Measurements from ENCODE around the gene STK38L. TPM values are rescaled to one million over a fixed set of nuclear protein-coding genes. Genes with fewer than 3 reads are reported as not detected.

STK38L gene
- total and polyA plus RNA-seq, 10 of the 15 experiments (the other 5 are each of a cell fraction or from before 2014, with no cell fraction given), result 43.0 to 154 (median 115) TPM

DNA sequence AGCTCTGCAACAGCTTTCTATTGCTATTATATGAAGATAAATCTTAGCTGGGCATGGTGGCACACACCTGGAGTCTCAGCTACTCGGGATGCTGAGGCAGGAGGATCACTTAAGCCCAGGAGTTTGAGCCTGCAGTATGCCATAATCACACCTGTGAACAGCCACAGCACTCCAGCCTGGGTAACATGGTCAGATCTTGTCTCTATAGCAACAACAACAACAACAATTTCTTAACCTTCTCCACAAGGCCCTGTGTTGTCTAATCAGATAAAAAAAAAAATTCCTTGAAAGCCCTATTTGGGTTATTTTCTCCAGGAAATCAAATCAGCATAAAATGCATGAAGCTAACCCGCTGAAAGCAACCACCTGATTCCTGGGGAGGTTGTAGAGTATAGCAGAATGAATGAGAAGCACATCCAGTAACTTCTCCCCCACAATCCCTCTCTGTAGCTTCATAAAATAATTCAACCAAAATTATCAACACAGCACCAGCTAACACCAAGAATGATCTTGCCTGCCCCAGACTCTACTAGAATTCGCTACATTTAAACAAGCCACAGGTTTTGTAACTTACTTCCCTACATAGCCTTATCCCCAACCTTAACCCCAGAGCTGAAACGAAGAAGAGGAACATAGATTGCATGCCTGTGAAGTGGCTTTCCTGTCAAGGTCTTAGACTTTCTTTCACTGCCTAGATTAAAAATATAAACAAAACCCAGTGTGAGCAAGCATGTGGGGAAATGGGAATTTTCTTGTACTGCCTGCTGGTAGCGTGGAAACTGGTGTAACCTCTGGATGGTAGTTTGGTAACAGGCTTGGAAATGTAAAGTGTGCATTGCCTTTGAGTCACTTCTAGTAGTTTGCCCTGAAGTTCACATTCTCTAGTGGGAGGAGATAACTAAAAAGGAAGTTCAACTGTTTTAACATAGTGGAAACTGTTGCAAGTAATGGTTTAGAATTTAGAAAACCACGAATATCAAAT is 6.0 kb upstream of the STK38L start (continued):
- TF ChIP-seq, protein P1, sequence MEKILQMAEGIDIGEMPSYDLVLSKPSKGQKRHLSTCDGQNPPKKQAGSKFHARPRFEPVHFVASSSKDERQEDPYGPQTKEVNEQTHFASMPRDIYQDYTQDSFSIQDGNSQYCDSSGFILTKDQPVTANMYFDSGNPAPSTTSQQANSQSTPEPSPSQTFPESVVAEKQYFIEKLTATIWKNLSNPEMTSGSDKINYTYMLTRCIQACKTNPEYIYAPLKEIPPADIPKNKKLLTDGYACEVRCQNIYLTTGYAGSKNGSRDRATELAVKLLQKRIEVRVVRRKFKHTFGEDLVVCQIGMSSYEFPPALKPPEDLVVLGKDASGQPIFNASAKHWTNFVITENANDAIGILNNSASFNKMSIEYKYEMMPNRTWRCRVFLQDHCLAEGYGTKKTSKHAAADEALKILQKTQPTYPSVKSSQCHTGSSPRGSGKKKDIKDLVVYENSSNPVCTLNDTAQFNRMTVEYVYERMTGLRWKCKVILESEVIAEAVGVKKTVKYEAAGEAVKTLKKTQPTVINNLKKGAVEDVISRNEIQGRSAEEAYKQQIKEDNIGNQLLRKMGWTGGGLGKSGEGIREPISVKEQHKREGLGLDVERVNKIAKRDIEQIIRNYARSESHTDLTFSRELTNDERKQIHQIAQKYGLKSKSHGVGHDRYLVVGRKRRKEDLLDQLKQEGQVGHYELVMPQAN (conservative IDR thresholded peaks at IDR 0.05), result 0 out of 2 replicates have a peak, but pooled peaks have one; percentile 8
- no peak for TF ChIP-seq GATAD2B (conservative IDR thresholded peaks at IDR 0.05; ENCODE audit: low read depth)
- TF ChIP-seq NRF1 (conservative IDR thresholded peaks at IDR 0.05; ENCODE audit: low read depth, low read length), result no peak
- peak; percentile 12; the same call in 1 of the 2 replicates for TF ChIP-seq TCF7 (IDR thresholded peaks at IDR 0.05; ENCODE audit: borderline replicate concordance)

DNA sequence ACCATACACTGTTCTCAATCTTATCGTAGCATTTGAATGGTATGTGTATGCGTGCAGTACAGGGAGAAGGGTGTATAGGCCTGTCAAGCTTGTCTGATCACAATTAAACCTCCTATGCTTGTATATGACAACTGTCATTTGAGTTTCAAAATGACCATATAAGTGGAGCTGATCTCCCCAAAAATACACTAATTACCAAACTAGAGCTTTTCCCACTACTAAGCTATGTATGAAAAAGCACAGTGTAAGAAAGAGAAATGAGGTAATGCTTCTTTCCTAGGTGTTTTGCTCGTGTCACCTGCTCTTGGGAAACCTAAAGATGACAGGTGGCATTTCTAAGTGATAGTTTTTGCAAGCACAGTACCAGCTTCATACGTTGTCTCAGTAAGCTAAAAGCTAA is 1.1 kb upstream of the STK38L start:
- WGBS (ENCODE audit: insufficient coverage, insufficient replicate concordance, low lambda C conversion rate, missing lambda C conversion rate), result 15% methylated on average over 4 of the region's 4 CpGs
- CTCF ChIA-PET, result interaction anchor here (0.6 to 14.4 kb wide), 10 partner anchors 8 to 229 kb away, joined by 3 to 179 read pairs (median 5); partner anchors contain the start of genes BMAL2 and TM7SF3
- Histone ChIP-seq H2AFZ (ENCODE audit: control insufficient read depth, low read depth, low read length) (no peak overlapping the region; the same call in 1 of the 2 replicates), H3K9me3 (replicated peaks; ENCODE audit: control insufficient read depth, insufficient read depth, low read length) (no peaks in the 10 kb centered on the region; the same call in 1 of the 3 replicates), H3K27me3 (replicated peaks in 1 of 2; ENCODE audit: control insufficient read depth in 2 of 2, insufficient read depth in 2 of 2, low read length in 1 of 2) (no peaks in the 10 kb centered on the region), H3K9ac (ENCODE audit: control insufficient read depth, insufficient read depth, low read length) (no peak overlapping the region), H3K4me1 (ENCODE audit: control insufficient read depth, insufficient read depth, low read length) (peaks cover 17% of the 10 kb centered on the region; the same call in 1 of the 2 replicates), H3K36me3 (ENCODE audit: control insufficient read depth in 2 of 2, insufficient read depth in 2 of 2, low read length in 1 of 2) (no peaks in the 10 kb centered on the region; a peak in 1 of 4 replicates), H3K27ac (ENCODE audit: control insufficient read depth, insufficient read depth) (peak overlapping the region; percentile 93; the same call in 1 of the 2 replicates), H3K4me3 (no peak overlapping the region), H3K4me2 (ENCODE audit: control insufficient read depth, insufficient read depth) (no peak overlapping the region), H3K79me2 (ENCODE audit: control insufficient read depth, insufficient read depth, low read length) (peaks cover 39% of the 10 kb centered on the region), H4K20me1 (ENCODE audit: control insufficient read depth, insufficient read depth) (no peaks in the 10 kb centered on the region)
- POLR2A ChIA-PET, result interaction anchor here (0.7 to 5.5 kb wide), 11 partner anchors 12 to 91 kb away, joined by 3 to 45 read pairs (median 15); partner anchors contain the start of gene BMAL2
- RAD21 ChIA-PET (ENCODE audit: unreplicated experiment), result interaction anchor here (0.7 to 21.5 kb wide), 18 partner anchors 10 to 227 kb away, joined by 3 to 282 read pairs (median 6); no protein-coding TSS in a partner anchor
- SMC1A ChIA-PET (ENCODE audit: uncharacterized antibody, unreplicated experiment), result interaction anchor here (0.6 to 20.4 kb wide), 23 partner anchors 9 to 229 kb away, joined by 3 to 491 read pairs (median 5); partner anchors contain the start of gene BMAL2
- intact Hi-C loops (cut with micrococcal nuclease; ENCODE audit: unreplicated experiment), result loop anchor here (10.0 kb wide), 1 partner anchor 308 kb away; the partner anchor contains the start of genes FGFR1OP2 and INTS13
- BruUV-seq (replicated peaks), result no TSS peak
- FAIRE-seq (no peak), DNase-seq (ENCODE audit: low read depth, low spot score) (no peak), ATAC-seq (peak; percentile 33)
- in situ Hi-C loops (cut with MboI), result no loop called here
- TF ChIP-seq, protein P2, sequence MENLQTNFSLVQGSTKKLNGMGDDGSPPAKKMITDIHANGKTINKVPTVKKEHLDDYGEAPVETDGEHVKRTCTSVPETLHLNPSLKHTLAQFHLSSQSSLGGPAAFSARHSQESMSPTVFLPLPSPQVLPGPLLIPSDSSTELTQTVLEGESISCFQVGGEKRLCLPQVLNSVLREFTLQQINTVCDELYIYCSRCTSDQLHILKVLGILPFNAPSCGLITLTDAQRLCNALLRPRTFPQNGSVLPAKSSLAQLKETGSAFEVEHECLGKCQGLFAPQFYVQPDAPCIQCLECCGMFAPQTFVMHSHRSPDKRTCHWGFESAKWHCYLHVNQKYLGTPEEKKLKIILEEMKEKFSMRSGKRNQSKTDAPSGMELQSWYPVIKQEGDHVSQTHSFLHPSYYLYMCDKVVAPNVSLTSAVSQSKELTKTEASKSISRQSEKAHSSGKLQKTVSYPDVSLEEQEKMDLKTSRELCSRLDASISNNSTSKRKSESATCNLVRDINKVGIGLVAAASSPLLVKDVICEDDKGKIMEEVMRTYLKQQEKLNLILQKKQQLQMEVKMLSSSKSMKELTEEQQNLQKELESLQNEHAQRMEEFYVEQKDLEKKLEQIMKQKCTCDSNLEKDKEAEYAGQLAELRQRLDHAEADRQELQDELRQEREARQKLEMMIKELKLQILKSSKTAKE (IDR thresholded peaks at IDR 0.05; ENCODE audit: low read depth, poor library complexity, severe bottlenecking), result no peak
- no peak for TF ChIP-seq HCFC1 (IDR thresholded peaks at IDR 0.05; ENCODE audit: low read length)
- TF ChIP-seq BCL11A (IDR thresholded peaks at IDR 0.05; ENCODE audit: low read depth, low read length), result peak; percentile 58; the same call in 1 of the 2 replicates
- no peak for TF ChIP-seq SMAD1 (IDR thresholded peaks at IDR 0.05; ENCODE audit: low read depth, partially characterized antibody)
- TF ChIP-seq, protein P3, sequence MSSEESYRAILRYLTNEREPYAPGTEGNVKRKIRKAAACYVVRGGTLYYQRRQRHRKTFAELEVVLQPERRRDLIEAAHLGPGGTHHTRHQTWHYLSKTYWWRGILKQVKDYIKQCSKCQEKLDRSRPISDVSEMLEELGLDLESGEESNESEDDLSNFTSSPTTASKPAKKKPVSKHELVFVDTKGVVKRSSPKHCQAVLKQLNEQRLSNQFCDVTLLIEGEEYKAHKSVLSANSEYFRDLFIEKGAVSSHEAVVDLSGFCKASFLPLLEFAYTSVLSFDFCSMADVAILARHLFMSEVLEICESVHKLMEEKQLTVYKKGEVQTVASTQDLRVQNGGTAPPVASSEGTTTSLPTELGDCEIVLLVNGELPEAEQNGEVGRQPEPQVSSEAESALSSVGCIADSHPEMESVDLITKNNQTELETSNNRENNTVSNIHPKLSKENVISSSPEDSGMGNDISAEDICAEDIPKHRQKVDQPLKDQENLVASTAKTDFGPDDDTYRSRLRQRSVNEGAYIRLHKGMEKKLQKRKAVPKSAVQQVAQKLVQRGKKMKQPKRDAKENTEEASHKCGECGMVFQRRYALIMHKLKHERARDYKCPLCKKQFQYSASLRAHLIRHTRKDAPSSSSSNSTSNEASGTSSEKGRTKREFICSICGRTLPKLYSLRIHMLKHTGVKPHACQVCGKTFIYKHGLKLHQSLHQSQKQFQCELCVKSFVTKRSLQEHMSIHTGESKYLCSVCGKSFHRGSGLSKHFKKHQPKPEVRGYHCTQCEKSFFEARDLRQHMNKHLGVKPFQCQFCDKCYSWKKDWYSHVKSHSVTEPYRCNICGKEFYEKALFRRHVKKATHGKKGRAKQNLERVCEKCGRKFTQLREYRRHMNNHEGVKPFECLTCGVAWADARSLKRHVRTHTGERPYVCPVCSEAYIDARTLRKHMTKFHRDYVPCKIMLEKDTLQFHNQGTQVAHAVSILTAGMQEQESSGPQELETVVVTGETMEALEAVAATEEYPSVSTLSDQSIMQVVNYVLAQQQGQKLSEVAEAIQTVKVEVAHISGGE (CRISPR knock-in tag; IDR thresholded peaks at IDR 0.05), result no peak
- no peak for TF ChIP-seq RB1 (IDR thresholded peaks at IDR 0.05; ENCODE audit: borderline replicate concordance)
- no peak for TF ChIP-seq RAD51 (IDR thresholded peaks at IDR 0.05)

All from GM12878 (cell line).